NCI-H1417 (cell line): ENCODE data around the gene LGR6.
"Not testable (repeated sequence)": the region's sequence is repeated elsewhere in the genome, so short reads cannot be mapped to it uniquely, and the experiment has no call there.

ENCODE experiments used
- DNase-seq, 3 experiments: peaks; one replicate each; lab custom pipeline; 2025; lab: John Stamatoyannopoulos, UW

Gene LGR6

DNA sequence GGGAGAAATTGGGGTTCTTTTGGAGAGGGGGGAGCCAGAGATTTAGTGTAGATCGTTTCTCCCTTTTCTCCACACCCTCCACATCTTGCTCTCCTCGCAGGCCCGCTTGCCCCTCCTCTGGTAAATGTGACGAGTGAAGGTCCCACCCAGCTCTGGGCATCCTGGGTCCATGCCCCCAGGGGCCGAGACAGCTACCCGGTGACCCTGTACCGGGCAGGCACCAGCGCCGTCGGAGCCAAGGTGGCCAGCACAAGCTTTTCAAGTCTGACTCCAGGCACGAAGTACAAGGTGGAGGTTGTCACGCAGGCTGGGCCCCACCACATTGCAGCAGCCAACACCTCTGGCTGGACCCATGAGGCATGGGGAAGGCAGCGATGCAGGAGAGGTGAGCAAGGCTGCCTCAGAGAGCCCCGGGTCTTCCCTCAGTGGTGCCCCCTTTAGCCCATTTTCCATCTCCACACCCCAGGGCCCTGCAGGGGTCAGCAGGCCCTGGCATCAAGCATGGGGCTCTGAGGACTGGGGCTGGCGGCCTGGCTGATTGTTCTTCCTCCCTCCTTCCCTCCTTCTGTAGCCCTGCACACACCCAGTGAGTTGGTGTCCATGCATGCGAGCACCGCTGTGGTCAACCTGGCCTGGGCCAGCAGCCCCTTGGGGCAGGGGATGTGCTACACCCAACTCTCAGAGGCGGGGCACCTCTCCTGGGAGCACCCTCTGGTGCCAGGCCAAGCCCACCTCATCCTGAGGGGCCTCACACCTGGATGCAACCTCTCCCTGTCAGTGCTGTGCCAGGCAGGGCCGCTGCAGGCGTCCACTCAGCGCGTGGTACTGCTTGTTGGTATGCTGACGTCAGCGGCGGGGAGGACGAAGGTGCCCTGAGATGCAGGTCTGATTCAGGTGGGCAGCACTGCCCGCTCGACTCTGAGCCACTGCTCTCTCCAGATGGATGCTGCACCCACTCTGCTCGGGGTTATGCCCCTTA is 16.4 kb upstream of the LGR6 start:
- no peak for DNase-seq

DNA sequence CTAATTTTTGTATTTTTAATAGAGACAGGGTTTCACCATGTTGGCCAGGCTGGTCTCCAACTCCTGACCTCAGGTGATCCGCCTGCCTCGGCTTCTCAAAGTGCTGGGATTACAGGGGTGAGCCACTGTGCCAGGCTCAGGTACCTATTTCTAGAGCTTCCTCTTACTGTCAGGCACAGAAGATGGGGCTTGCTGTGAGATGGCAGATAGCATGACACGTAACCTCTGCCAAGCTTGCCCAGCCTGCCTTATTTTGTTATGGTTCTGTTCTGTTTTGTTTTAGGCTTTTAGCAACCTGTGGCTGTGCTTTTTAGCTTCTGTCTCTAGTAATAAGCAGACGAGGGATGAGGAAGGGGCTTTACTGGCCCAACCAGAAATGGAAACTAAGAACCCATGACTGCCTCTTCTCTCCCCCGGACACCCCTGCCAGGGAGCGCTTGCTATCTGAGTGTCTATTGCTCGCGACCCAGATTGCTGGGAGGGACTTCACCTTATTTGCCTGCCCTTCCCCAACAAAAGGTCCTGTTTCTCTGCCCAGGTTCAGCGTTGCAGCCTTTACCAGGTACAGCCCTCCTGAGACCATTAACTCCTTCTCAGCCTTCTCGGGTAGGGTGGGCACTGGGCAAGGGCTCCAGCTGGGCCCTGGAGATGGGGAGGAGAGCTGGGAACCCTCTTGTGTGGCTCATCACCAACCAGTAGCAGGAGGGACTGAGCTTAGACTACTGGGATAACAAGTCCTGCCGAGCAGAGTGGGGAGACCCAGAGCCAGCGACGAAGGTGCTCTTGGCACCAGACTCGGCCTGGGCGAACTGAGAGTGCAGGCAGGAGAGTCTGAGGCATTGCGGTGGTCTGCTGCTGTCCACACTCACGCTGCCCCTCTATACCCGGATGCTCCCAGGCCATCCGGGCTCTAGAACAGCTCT is 13.5 kb upstream of the LGR6 start:
- DNase-seq: no peak

DNA sequence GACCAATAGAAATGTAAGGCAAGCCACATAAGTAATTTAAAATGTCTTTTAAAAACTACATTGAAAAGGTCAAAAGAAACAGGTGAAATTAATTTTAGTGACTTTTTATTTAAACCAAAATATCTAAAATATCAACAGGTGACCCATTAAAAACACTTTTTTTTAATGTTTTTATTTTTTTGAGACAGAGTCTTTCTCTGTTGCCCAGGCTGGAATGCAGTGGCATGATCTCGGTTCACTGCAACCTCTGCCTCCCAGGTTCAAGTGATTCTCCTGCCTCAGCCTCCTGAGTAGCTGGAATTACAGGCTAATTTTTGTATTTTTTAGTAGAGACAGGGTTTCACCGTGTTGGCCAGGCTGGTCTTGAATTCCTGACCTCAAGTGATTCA is 12.9 kb upstream of the LGR6 start:
- not testable (repeated sequence) for DNase-seq

DNA sequence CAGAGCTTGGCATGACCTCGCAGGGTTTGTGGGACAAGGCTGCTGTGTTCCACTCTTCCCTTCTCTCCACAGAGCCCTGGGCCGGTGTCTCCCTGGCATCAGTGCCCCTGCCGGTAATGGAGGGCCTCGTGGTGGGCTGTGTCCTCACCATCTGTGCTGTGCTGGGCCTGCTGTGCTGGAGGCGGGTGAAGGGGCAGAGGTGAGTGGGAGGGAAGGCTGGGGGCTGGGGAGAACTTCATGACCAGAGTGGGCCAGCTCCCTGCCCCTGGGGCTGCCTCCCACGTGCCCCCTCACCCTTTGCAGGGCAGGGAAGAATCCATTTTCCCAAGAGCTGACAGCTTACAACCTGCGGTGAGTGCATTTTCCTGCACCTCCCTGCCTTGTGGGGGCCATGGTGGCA is 12.0 kb upstream of the LGR6 start:
- DNase-seq: no peak

DNA sequence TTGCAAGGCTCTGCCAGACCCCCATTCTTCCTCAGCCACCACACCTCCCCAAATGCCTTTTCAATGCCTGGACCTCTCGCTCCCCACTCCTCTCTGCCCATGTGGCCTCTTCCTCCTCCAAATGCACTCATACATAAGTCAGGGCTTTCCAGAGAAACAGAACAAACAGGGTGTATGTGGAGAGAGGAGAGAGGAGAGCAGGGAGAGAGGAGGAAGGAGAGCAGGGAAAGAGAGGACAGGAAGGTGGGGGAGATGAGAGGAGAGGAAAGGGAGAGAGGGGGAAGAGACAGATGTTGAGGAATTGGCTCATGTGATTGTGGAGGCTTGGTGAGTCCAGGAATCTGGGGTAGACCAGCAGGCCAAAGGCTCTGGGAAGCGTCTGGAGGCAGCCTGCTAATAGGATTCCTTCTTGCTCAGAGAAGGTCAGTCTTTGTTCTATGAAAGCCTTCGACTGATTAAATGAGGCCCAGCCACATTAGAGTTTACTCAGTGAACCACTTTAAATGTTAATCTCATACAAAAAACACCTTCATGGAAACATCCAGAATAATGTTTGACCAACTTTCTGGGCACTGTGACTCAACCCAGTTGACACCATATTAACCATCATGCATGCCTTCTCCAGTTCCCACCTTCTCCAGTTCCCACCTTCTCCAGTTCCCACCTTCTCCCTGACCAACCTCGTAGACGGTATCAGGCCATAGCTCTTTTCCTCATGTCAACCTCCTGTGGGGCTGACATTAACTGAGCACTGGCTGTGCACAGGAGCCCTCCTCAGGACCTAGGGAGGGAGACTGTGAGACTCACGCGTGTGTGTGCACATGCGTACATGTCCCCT is 11.3 kb upstream of the LGR6 start:
- no peak for DNase-seq

DNA sequence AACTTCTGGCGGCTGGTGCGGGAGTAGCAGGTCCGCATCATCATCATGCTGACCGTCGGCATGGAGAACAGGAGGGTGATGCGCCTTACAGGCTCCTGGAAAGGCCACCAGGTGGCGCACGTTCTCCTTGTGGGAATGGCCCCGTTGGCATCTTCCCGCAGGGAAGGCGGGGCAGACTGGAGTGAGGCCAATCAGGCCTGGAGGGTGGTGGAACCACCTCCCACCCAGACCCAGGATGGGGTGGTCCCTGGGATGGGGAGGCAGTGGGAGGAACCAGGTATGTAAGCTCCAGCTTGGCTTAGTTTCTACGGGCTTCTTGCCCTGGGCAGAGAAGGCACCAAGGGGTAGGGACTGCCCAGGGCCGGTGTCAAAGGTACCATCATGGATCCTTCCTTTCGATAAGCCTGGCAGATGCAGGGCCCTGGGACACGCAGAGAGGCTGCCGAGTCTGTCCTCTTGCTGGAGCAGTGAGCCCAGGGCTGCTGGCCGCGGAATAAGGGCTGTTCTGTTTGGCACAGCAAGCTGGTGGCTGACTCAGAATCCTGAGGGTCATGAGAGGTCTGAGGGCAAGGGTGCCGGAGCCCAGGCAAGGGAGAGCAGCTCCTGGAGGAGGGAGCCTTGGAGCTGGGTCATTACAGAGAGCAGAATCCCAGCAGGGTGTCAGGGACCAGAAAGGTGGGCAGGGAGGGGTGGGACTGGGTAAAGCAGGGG is 8.7 kb upstream of the LGR6 start:
- DNase-seq: peak; percentile 83 to 98 (median 91)

DNA sequence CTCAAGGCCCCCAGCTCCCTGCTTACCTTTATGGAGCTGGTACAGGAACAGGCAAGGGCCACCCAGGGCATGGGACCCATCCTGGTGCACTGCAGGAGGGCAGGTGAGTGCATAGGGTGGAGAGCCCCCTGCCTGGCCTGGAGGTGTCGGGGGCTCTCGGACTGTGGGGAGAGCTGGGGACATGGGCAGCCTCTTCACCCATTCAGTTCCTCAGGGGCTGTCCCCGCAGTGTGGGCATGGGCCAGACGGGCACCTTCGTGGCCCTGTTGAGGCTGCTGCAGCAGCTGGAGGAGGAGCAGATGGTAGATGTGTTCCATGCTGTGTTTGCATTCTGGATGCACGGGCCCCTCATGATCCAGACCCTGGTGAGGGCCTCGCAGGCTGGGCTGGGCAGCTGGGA is 7.3 kb upstream of the LGR6 start:
- no peak for DNase-seq

DNA sequence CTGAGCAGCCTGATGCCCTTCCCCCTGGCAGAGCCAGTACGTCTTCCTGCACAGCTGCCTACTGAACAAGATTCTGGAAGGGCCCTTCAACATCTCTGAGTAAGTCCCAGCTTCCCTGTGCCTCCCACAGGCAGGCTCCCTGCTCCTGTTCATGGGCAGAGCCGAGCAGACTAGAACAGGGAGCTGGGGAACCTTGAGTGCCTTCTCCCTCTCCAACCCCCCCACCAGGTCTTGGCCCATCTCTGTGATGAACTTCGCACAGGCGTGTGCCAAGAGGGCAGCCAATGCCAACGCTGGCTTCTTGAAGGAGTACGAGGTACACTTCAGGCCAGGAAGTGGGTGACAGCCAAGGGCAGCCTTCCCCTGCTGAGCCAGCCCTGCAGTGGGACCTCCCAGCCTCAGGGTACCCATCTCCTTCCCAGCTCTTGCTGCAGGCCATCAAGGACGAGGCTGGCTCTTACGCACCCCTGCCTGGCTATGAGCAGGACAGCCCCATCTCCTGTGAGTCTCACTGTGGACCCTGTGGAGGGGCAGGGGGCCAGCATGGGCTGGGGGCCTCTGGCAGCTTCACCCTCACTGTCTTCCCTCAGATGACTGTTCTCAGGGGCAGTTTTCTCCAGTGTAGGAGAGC is 6.4 kb upstream of the LGR6 start:
- no peak for DNase-seq

DNA sequence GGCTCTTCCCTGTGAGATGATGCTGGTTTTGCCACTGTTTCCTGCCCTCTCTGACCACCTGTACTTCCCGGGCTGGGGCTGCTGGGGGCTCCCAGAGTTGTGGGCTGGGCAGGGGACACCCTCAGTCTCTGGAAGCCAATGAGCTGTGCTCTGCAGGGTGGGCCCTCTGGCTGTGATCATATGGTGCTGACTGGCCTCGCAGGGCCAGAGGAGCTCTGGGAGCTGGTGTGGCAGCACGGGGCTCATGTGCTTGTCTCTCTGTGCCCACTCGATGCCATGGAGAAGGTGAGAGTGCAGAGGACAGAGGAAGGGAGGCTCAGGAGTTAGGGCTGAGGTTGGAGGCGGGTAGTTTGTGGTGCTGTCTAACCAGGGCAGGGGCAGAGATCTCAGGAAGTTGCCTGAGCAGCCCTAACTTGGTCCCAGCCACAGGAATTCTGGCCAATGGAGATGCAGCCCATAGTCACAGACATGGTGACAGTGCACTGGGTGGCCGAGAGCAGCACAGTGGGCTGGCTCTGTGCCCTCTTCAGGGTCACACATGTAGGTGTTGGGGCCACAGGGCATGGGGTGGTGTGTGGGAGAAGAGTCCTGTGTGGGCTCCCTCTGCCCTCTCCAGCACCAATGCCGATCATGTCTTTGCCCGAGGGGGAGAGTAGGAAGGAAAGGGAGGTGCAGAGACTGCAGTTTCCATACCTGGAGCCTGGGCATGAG is 5.7 kb upstream of the LGR6 start:
- no peak for DNase-seq

DNA sequence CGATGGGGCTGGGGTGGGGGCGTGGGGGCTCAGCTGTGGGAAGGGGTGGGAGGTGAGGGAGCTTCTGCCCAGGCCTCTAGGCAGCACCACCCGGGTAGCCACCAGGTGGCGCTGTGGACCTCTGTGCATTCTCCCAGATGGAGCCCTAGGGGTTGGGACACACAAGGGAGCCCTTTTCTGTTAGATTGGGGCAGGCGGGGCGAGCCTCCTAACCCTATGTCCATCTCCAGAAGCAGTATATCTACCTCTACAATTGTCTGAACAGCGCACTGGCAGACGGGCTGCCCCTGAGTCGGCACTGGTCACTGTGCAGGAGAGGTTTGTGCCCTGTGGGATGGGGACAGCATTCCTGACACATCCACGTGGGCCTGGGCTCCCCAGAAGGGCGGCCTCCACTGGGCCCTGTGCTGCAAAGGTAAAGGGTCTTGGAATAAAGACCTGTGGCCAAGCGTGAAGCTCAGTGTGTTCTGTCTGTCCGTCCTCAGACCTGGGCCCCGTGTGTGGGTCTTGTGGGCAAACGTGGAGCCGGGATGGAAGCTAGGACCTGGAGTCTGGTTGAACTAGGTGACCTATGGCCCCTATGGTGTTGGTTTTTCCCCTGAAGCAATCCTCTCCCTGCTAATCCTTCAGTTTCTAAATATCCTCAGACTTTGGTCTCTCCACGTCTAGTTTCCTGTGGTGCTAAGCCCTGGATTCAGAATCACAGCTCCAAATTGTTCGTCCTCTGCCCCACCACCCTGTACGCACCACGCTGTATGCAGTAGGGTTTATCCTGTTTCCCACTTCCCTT is 4.4 kb upstream of the LGR6 start:
- DNase-seq: peak; percentile 47 to 95 (median 71)

DNA sequence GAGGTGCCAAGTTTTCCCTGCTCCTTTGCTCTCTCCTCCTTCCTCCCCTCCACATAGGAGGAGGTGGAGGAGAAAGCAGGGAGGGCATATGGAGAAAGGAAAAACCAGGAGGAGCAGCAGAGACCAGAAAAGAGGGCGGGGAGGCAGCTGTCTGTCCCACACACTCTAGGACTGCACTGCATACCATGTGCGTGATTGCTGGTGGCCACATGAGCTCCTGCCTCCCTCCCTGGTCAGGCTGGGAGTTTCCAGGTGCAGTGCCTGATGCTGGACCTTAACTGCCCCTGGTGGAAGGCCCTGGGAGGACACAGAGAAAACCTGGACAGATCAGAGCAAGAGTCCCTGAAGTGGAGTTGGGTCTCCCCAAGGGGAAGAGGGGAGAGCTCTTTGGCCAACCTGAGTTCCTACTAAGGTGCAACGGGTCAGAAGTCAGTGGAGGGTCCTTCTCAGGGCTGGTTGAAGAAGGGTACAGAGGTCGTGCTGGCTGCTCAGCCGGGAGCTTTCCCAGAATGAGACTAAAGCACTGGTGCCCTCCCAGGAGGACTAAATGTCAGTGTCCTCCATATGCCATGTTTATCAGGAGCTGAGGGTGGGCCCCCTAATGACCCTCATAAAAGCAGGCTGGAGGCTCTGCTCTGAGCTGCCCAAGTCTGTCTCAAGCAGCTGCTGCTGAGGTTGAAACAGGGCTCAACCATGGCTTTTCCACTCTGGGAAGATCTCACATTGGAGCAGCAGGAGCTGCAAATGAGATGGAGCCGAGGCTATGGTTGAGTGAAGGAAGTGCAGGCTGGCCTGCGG is 3.5 kb upstream of the LGR6 start:
- DNase-seq: peak in 1 of 3 experiments; percentile 60

DNA sequence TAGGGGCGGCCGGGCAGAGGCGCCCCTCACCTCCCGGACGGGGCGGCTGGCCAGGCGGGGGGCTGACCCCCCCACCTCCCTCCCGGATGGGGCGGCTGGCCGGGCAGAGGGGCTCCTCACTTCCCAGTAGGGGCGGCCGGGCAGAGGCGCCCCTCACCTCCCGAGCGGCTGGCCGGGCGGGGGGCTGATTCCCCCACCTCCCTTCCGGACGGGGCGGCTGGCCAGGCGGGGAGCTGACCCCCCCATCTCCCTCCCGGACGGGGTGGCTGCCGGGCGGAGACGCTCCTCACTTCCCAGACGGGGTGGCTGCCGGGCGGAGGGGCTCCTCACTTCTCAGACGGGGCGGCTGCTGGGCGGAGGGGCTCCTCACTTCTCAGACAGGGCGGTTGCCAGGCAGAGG is 2.2 kb upstream of the LGR6 start:
- not testable (repeated sequence) for DNase-seq

DNA sequence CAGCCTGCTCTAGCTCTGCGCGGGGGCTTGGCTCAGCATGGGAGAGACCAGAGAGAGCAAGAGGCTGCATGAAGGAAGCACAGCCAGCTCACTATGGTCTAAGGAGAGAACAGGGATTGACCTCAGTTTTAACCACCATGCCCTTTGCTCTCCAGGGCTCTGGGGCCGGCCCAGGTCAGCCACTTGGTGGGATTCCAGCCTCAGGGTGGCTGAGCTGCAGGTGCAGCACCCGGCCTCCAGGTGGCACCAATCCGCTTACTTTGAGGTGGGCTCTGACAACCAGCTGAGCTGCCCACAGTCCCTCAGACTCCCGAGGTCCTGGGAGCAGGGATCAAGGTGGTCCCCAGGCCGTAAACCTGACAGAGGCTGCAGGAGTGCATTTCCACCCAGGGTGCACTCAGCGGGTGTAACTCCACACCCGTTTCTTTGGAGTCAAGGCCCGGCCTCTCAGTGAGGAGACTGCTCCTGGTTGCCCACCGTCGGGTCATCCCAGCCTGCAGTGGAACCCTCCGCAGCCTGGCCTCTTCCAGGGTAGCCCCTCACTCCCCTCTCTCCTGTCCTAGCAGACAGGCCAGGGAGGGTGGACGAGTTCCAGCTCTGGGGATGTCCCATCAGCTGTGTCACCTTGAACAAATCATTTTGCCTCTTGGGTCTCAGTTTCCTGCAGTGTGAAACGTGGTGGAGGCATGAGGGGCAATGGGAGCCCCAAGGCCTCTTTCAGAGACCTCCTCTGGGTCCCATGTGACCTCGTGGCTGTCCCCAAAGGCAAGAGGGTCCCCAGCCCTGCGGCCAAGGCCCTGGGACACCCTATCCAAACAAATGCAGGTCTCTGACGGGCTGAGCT is 607 bp upstream of the LGR6 start:
- peak; percentile 49 to 85 (median 72) for DNase-seq

DNA sequence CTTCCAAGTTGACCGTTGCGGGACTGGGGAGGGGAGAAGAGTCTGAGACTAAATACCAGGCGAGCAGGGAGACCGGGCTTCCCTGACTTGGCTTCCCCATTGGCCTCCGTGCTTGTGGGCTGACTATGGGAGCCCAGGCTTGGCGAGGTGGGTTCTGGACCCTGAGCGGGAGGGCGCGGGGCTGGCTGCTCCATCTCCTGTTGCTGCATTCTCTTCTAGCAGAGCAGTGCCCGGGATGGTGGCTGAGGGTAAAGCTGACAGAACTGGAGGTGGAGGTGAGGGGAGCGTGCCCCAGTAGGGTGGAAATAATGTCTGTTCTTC is 689 bp downstream of the LGR6 start:
- DNase-seq: no peak

DNA sequence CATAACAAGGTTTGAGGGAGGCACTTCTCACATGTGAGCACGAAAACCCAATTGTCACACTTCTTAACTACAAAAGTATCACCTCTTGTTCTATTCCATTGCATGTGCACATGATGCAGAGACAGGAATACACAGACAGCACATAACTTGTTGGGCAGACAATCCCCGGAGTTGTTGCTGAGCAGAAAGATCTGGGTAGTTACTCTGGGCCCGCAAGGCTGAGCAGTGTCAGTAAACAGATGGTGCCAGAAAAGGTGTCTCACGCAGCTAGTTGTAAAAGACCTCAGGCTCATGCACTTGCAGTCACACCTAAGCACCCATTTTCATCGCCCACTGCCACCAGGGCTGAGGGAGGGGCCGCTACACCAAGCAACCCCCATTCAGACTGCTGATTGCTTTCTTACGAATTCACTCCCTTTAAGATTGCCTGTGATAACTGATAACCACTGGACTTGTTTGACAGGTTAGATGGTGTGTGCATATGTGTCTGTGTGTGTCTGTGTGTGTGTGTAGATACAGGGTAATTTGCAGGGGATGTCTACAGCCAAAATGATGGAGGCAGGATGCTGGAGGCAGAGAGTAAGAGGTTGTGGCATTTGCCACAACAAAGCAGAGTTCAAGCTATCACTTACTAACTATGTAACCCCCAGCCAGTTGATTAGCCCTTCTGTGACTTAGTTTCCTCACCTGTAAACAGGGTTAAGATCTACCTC is 4.2 kb downstream of the LGR6 start:
- no peak for DNase-seq

DNA sequence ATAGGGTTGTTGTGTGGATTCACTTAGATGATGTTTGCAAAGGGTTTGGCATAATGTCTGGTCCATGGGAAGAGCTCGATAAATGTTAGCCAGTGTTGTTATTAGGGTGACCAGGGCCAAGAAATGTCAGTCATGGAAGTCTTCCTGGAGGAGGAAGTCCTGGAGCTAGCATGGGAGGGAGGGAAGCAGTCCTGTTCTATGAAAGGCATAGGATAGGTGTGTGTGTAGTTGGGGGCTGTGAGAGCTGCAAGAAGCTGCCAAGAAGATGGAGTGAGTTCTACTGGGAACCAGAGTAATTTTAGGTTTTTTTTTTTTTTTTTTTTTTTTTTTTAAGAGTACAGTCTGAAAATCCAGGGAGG is 4.7 kb downstream of the LGR6 start:
- DNase-seq: no peak
